Neuronal stem cell (in vitro differentiated cells): ENCODE measurements around the gene PRDM1.

Experiments
- DNase-seq: peaks from one replicate; pipeline ENCODE4 v3.0.0-alpha.2; 2013; ENCODE audit warnings: low spot score
- H2AFZ ChIP-seq: one replicate; pipeline ENCODE4 v1.6.1; 2013; ENCODE audit warnings: mild to moderate bottlenecking, low read length, inconsistent platforms
- H2AK5ac ChIP-seq: 2 replicates; pipeline ENCODE4 v1.6.1; 2013; ENCODE audit warnings: low read depth, mild to moderate bottlenecking, inconsistent platforms, low read length, moderate library complexity, mixed read lengths
- H2BK120ac ChIP-seq: 2 replicates; pipeline ENCODE4 v1.6.1; 2013; ENCODE audit warnings: low read depth, mild to moderate bottlenecking, inconsistent platforms, low read length, moderate library complexity, mixed read lengths
- H2BK12ac ChIP-seq: one replicate; pipeline ENCODE4 v1.6.1; 2013; ENCODE audit warnings: low read length, inconsistent platforms
- H2BK15ac ChIP-seq: 2 replicates; pipeline ENCODE4 v1.6.1; 2013; ENCODE audit warnings: mild to moderate bottlenecking, low read length, inconsistent platforms, mixed read lengths
- H2BK5ac ChIP-seq: one replicate; pipeline ENCODE4 v1.6.1; 2013; ENCODE audit warnings: inconsistent platforms, mild to moderate bottlenecking, low read length, moderate library complexity
- H3K14ac ChIP-seq: one replicate; pipeline ENCODE4 v1.6.1; 2013; ENCODE audit warnings: low read length, inconsistent platforms
- H3K18ac ChIP-seq: 2 replicates; pipeline ENCODE4 v1.6.1; 2013; ENCODE audit warnings: low read length, inconsistent platforms
- H3K23ac ChIP-seq: 2 replicates; pipeline ENCODE4 v1.6.1; 2013; ENCODE audit warnings: low read depth, mild to moderate bottlenecking, mixed read lengths, low read length, inconsistent platforms; ENCODE audit not compliant: poor library complexity
- H3K27ac ChIP-seq: replicated peaks from 3 replicates; pipeline ENCODE4 v1.5.1; 2013; ENCODE audit warnings: low read length, inconsistent platforms
- H3K27me3 ChIP-seq, 3 experiments: 2 replicates each; pipeline ENCODE4 v1.6.1; 2013; ENCODE audit warnings: low read length in 3 of 3, mild to moderate bottlenecking in 2 of 3, inconsistent platforms in 1 of 3, low read depth in 1 of 3, mixed read lengths in 1 of 3, moderate library complexity in 1 of 3; ENCODE audit not compliant: control insufficient read depth in 3 of 3, insufficient read depth in 3 of 3
- H3K36me3 ChIP-seq, 2 donors: replicated peaks in 1 of 2; 2 replicates each; pipeline ENCODE4 v1.6.1; 2013; ENCODE audit warnings: low read length in 2 of 2; ENCODE audit not compliant: control insufficient read depth in 2 of 2, insufficient read depth in 2 of 2
- H3K4ac ChIP-seq: 2 replicates; pipeline ENCODE4 v1.6.1; 2013; ENCODE audit warnings: inconsistent platforms, mild to moderate bottlenecking, low read length, moderate library complexity
- H3K4me1 ChIP-seq, 2 donors: 1 replicate in 1 of 2; 2 replicates in 1 of 2; pipeline ENCODE4 v1.6.1; 2013; ENCODE audit warnings: low read length in 2 of 2, low read depth in 1 of 2; ENCODE audit not compliant: control insufficient read depth in 2 of 2, insufficient read depth in 1 of 2
- H3K4me2 ChIP-seq: one replicate; pipeline ENCODE4 v1.6.1; 2013; ENCODE audit warnings: mild to moderate bottlenecking, low read length, inconsistent platforms; ENCODE audit not compliant: insufficient read depth, poor library complexity, severe bottlenecking
- H3K4me3 ChIP-seq, 2 donors: 2 replicates each; pipeline ENCODE4 v1.5.1; 2013; ENCODE audit warnings: low read length in 2 of 2, mild to moderate bottlenecking in 2 of 2, inconsistent platforms in 1 of 2, moderate library complexity in 1 of 2
- H3K79me1 ChIP-seq: one replicate; pipeline ENCODE4 v1.6.1; 2013; ENCODE audit warnings: low read depth, mild to moderate bottlenecking, inconsistent platforms, low read length, moderate library complexity
- H3K9ac ChIP-seq: one replicate; pipeline ENCODE4 v1.6.1; 2013; ENCODE audit warnings: mild to moderate bottlenecking, low read depth, low read length, inconsistent platforms; ENCODE audit not compliant: poor library complexity
- H3K9me3 ChIP-seq, 2 donors: replicated peaks in 1 of 2; 2 replicates each; pipeline versions ENCODE3 to v1.6.1; 2013; ENCODE audit warnings: low read length in 2 of 2, mild to moderate bottlenecking in 2 of 2, inconsistent platforms in 1 of 2, low read depth in 1 of 2, mixed read lengths in 1 of 2, moderate library complexity in 1 of 2; ENCODE audit not compliant: control insufficient read depth in 2 of 2, insufficient read depth in 1 of 2
- H4K8ac ChIP-seq: one replicate; pipeline ENCODE4 v1.6.1; 2013; ENCODE audit warnings: low read depth, mild to moderate bottlenecking, inconsistent platforms, low read length, moderate library complexity
- H4K91ac ChIP-seq: one replicate; pipeline ENCODE4 v1.6.1; 2013; ENCODE audit warnings: low read length, low read depth, mild to moderate bottlenecking, inconsistent platforms; ENCODE audit not compliant: poor library complexity
- WGBS, 2 donors: extraction: QIAGEN DNeasy Blood & Tissue Kit; methylation state at CpG; one replicate each; pipeline ENCODE4 v1.1.7; 2013; ENCODE audit warnings: missing lambda C conversion rate in 2 of 2, mixed read lengths in 1 of 2; ENCODE audit not compliant: insufficient read length in 2 of 2, insufficient replicate concordance in 1 of 2; ENCODE audit errors: extremely low coverage in 2 of 2; 5-methylcytosine and 5-hydroxymethylcytosine counted together

The PRDM1 gene

GRCh38 chr6:106119546-106119945 lies 33.4 kb downstream of the PRDM1 start:
- WGBS, 2 donors, result no CpG with 5 or more reads among the region's 9 CpGs
- no peak overlapping the region for H2BK12ac ChIP-seq
- no peak overlapping the region for H3K14ac ChIP-seq

DNA sequence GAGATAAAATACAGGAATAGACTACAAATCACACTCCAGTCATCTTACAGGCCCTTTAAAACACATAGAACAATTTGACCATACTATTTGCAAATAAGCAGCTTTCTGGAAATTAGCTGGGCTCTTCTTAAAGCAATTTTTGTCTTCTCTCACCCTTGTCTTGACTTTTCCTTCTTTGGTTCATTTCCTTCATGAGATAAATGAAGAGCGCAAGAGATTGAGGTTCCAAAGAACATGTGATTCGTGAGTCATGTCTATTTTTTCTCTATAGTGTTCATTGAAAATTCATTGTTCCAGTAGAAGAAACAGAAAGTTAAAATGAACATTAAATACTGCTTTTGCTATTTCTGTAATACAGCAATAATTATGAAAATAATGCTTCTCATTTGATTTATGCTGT lies 33.9 kb downstream of the PRDM1 start:
- Histone ChIP-seq H3K4me3 (no peak overlapping the region), H3K14ac (no peak overlapping the region), H3K79me1 (no peaks in the 10 kb centered on the region), H3K27me3 (peaks cover 0 to 5% (median 0%) of the 10 kb centered on the region in 3 experiments), H3K4me2 (no peak overlapping the region), H2BK15ac (no peak overlapping the region), H2BK5ac (no peak overlapping the region), H3K18ac (no peak overlapping the region), H2BK12ac (no peak overlapping the region), H3K9me3 (no peaks in the 10 kb centered on the region), H3K23ac (no peak overlapping the region), H4K91ac (no peak overlapping the region), H3K36me3 (no peaks in the 10 kb centered on the region), H3K4ac (no peak overlapping the region), H2AK5ac (no peak overlapping the region), H4K8ac (no peak overlapping the region), H2AFZ (no peak overlapping the region), H3K27ac (no peak overlapping the region), H2BK120ac (no peak overlapping the region), H3K4me1 (peaks cover 0 to 1% of the 10 kb centered on the region in 2 donors), H3K9ac (no peak overlapping the region)
- no CpG with 5 or more reads among the region's 2 CpGs for WGBS, 2 donors
- DNase-seq, result no peak

More at GRCh38 chr6:106119546-106119945, 33.4 kb downstream of the PRDM1 start:
- Histone ChIP-seq H3K9ac (no peak overlapping the region), H3K36me3 (no peaks in the 10 kb centered on the region), H3K79me1 (no peaks in the 10 kb centered on the region), H3K9me3 (peaks cover 0 to 4% of the 10 kb centered on the region in 2 donors), H3K27ac (no peak overlapping the region), H3K18ac (no peak overlapping the region), H3K4me2 (no peak overlapping the region), H2BK120ac (no peak overlapping the region), H3K4me3 (no peak overlapping the region), H3K23ac (no peak overlapping the region), H2BK15ac (no peak overlapping the region), H3K4me1 (peaks cover 0 to 1% of the 10 kb centered on the region in 2 donors), H4K91ac (no peak overlapping the region), H3K27me3 (peaks cover 0 to 1% (median 0%) of the 10 kb centered on the region in 3 experiments), H2BK5ac (no peak overlapping the region), H2AFZ (no peak overlapping the region), H3K4ac (no peak overlapping the region), H4K8ac (no peak overlapping the region), H2AK5ac (no peak overlapping the region)
- DNase-seq, result no peak

DNA sequence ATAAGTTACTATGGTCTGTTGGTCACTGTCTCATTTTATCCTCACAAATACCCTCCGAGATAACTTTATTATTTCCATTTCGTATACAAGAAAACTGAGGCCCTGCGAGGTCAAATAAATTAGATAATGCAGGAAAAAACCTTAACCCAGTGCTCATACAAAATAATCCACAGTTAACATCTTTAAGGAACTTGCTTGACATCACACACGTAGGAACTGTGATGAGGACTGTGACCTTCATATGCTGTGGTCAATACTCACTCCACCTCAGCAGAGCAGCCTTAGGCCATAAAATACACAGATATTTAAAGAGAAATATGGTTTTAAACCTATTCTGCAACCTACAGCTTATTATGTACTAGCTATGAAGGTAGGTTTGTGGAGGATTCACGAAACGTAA lies 34.3 kb downstream of the PRDM1 start:
- no peak overlapping the region for H4K8ac ChIP-seq
- no peak overlapping the region for H3K4me3 ChIP-seq
- peaks cover 0 to 1% of the 10 kb centered on the region in 2 donors for H3K4me1 ChIP-seq
- H3K9me3 ChIP-seq, result no peaks in the 10 kb centered on the region
- no peaks in the 10 kb centered on the region for H3K36me3 ChIP-seq
- H3K27ac ChIP-seq, result no peak overlapping the region
- H2BK5ac ChIP-seq, result no peak overlapping the region
- H2AFZ ChIP-seq, result no peak overlapping the region
- no peak for DNase-seq
- no peak overlapping the region for H3K23ac ChIP-seq
- H3K79me1 ChIP-seq, result no peaks in the 10 kb centered on the region
- H3K4ac ChIP-seq, result no peak overlapping the region
- no peak overlapping the region for H2BK120ac ChIP-seq
- WGBS, 2 donors, result no CpG with 5 or more reads among the region's 6 CpGs
- no peak overlapping the region for H4K91ac ChIP-seq
- no peak overlapping the region for H3K4me2 ChIP-seq
- no peak overlapping the region for H3K18ac ChIP-seq
- H3K14ac ChIP-seq, result no peak overlapping the region
- no peak overlapping the region for H2BK12ac ChIP-seq
- no peak overlapping the region for H3K9ac ChIP-seq
- peaks cover 0 to 5% (median 0%) of the 10 kb centered on the region in 3 experiments for H3K27me3 ChIP-seq
- no peak overlapping the region for H2BK15ac ChIP-seq
- no peak overlapping the region for H2AK5ac ChIP-seq

GRCh38 chr6:106122306-106122918 lies 36.3 kb downstream of the PRDM1 start:
- Histone ChIP-seq H3K18ac (no peak overlapping the region), H3K4me2 (no peak overlapping the region), H2BK15ac (no peak overlapping the region), H3K14ac (no peak overlapping the region), H2BK120ac (no peak overlapping the region), H3K79me1 (no peaks in the 10 kb centered on the region), H4K8ac (no peak overlapping the region), H2AK5ac (no peak overlapping the region), H3K9me3 (no peaks in the 10 kb centered on the region), H3K27me3 (peaks cover 0 to 5% (median 0%) of the 10 kb centered on the region in 3 experiments), H4K91ac (no peak overlapping the region), H3K4me1 (peaks cover 0 to 1% of the 10 kb centered on the region in 2 donors), H3K27ac (no peak overlapping the region), H3K9ac (no peak overlapping the region), H3K4ac (no peak overlapping the region), H2BK12ac (no peak overlapping the region), H3K23ac (no peak overlapping the region), H2BK5ac (no peak overlapping the region), H2AFZ (no peak overlapping the region), H3K4me3 (no peak overlapping the region), H3K36me3 (no peaks in the 10 kb centered on the region)
- DNase-seq, result no peak
- WGBS, 2 donors, result no CpG with 5 or more reads among the region's 6 CpGs
